Activated B cell treated with CpG ODN at 0.5 μM for 24 hours (primary cell): Measurements from ENCODE around the gene PLXNA4. TPM values are rescaled to one million over a fixed set of nuclear protein-coding genes. Genes with fewer than 3 reads are reported as not detected.

Source experiments
- ATAC-seq: fragments of 200-7000 bp; cut with Tn5 transposase; one replicate; pipeline ENCODE4 v1.10.0; 2021; ENCODE audit warnings: low read depth, mild to moderate bottlenecking, moderate library complexity
- CTCF ChIA-PET: fragments of 350-600 bp; sonication (Branson Sonifier 250); formaldehyde crosslinking; loops from one replicate; lab custom pipeline; 2021; ENCODE audit warnings: antibody characterized with exemption; lab: Charles Lee
- POLR2A ChIA-PET: fragments of 350-600 bp; sonication (Branson Sonifier 250); formaldehyde crosslinking; loops from one replicate; lab custom pipeline; 2021; ENCODE audit warnings: antibody characterized with exemption; lab: Charles Lee
- DNase-seq: peaks from one replicate; pipeline ENCODE4 v3.0.0; 2022
- H3K27ac Mint-ChIP-seq: one replicate; pipeline ENCODE4 v1.8.0; 2020; ENCODE audit warnings: mixed read lengths
- H3K27me3 Mint-ChIP-seq: one replicate; pipeline ENCODE4 v1.8.0; 2021; ENCODE audit warnings: mixed read lengths
- H3K36me3 Mint-ChIP-seq: one replicate; pipeline ENCODE4 v1.8.0; 2021; ENCODE audit warnings: low read depth, mixed read lengths
- H3K4me1 Mint-ChIP-seq: one replicate; pipeline ENCODE4 v1.8.0; 2021; ENCODE audit warnings: mixed read lengths
- H3K4me3 Mint-ChIP-seq: one replicate; pipeline ENCODE4 v1.8.0; 2020; ENCODE audit warnings: mild to moderate bottlenecking, mixed read lengths
- H3K9me3 Mint-ChIP-seq: one replicate; pipeline ENCODE4 v1.8.0; 2020; ENCODE audit warnings: mixed read lengths
- intact Hi-C: fragments of 100-400 bp; cut with micrococcal nuclease; formaldehyde crosslinking; loops from one replicate; pipeline ENCODE4 v1.15.1; 2024
- total RNA-seq: library from RNA; stranded (reverse); gene quantifications from 2 replicates; pipeline ENCODE4 v1.2.3, GENCODE V29; 2022
- TF ChIP-seq, protein P1 (sequence below): fragments of 200-600 bp; IDR thresholded peaks from one replicate; pipeline ENCODE4 v1.8.0; 2022; ENCODE audit warnings: antibody characterized with exemption, mild to moderate bottlenecking

Gene PLXNA4
- total RNA-seq, 1 donor from 2014 or later = not detected

GRCh38 chr7:132291481-132291880, 284.8 kb downstream of the PLXNA4 start:
- H3K4me1 Mint-ChIP-seq = no peaks in the 10 kb centered on the region
- intact Hi-C loops = no loop called here
- no peaks in the 10 kb centered on the region for H3K27me3 Mint-ChIP-seq
- no peak overlapping the region for H3K4me3 Mint-ChIP-seq
- no peaks in the 10 kb centered on the region for H3K36me3 Mint-ChIP-seq
- TF ChIP-seq, protein P1, sequence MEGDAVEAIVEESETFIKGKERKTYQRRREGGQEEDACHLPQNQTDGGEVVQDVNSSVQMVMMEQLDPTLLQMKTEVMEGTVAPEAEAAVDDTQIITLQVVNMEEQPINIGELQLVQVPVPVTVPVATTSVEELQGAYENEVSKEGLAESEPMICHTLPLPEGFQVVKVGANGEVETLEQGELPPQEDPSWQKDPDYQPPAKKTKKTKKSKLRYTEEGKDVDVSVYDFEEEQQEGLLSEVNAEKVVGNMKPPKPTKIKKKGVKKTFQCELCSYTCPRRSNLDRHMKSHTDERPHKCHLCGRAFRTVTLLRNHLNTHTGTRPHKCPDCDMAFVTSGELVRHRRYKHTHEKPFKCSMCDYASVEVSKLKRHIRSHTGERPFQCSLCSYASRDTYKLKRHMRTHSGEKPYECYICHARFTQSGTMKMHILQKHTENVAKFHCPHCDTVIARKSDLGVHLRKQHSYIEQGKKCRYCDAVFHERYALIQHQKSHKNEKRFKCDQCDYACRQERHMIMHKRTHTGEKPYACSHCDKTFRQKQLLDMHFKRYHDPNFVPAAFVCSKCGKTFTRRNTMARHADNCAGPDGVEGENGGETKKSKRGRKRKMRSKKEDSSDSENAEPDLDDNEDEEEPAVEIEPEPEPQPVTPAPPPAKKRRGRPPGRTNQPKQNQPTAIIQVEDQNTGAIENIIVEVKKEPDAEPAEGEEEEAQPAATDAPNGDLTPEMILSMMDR = no peak
- POLR2A ChIA-PET = no interaction called here
- ATAC-seq (no peak), DNase-seq (no peak)
- no peak overlapping the region for H3K27ac Mint-ChIP-seq
- CTCF ChIA-PET = no interaction called here
- H3K9me3 Mint-ChIP-seq = no peaks in the 10 kb centered on the region

GRCh38 chr7:132290021-132290420, 286.2 kb downstream of the PLXNA4 start:
- Mint-ChIP-seq H3K27ac (no peak overlapping the region), H3K4me1 (no peaks in the 10 kb centered on the region), H3K27me3 (no peaks in the 10 kb centered on the region), H3K4me3 (no peak overlapping the region), H3K9me3 (no peaks in the 10 kb centered on the region), H3K36me3 (no peaks in the 10 kb centered on the region)
- ChIA-PET POLR2A (no interaction called here), CTCF (no interaction called here)
- TF ChIP-seq, protein P1 = no peak
- DNase-seq = no peak
- no peak for ATAC-seq
- intact Hi-C loops = no loop called here

DNA sequence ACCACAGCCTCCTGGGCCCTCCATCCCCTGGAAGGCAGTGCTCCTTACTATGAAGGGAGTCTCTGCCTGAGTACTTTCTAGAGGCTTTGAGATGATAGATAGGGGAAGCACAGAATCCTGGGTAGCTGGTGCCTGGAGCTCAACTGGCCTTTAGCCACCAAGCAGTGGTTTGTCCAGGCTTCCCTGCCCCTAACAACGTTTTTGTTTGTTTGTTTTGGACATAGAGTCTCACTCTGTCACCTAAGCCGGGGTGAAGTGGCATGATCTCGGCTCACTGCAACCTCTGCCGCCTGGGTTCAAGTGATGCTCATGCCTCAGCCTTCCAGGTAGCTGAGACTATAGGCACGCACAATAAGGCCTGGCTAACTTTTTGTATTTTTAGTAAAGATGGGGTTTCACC, 289.4 kb downstream of the PLXNA4 start:
- CTCF ChIA-PET = no interaction called here
- TF ChIP-seq, protein P1 = no peak
- POLR2A ChIA-PET = no interaction called here
- Mint-ChIP-seq H3K4me3 (no peak overlapping the region), H3K27me3 (no peaks in the 10 kb centered on the region), H3K27ac (no peak overlapping the region), H3K4me1 (no peaks in the 10 kb centered on the region), H3K9me3 (no peaks in the 10 kb centered on the region), H3K36me3 (no peaks in the 10 kb centered on the region)
- intact Hi-C loops = no loop called here
- DNase-seq (no peak), ATAC-seq (no peak)

DNA sequence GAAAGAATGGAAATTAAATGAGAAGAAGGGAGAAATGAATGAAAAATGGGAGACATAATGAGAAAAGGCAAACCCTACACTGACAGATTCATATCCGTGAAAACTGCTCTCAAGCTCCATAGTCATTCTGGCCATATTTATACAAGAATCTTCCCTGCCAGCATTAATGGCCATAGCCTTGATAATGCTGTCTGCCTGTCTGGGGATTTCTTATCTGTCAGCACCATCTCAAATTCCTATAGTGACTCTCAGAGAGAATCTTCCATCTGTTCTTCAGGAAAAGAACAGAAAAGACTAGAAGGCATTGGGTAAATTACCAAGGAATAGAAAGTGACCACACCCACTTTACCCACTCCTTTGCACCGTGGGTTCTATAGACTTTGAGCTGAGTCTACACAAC, 295.9 kb downstream of the PLXNA4 start:
- no peaks in the 10 kb centered on the region for H3K4me1 Mint-ChIP-seq
- H3K9me3 Mint-ChIP-seq = no peaks in the 10 kb centered on the region
- DNase-seq (no peak), ATAC-seq (no peak)
- intact Hi-C loops = no loop called here
- ChIA-PET CTCF (no interaction called here), POLR2A (no interaction called here)
- H3K27me3 Mint-ChIP-seq = peaks cover 9% of the 10 kb centered on the region
- no peak overlapping the region for H3K27ac Mint-ChIP-seq
- TF ChIP-seq, protein P1 = no peak
- no peaks in the 10 kb centered on the region for H3K36me3 Mint-ChIP-seq
- H3K4me3 Mint-ChIP-seq = no peak overlapping the region

- POLR2A ChIA-PET = no interaction called here
- TF ChIP-seq, protein P1 = no peak
- ATAC-seq (no peak), DNase-seq (no peak)
- no peak overlapping the region for H3K4me3 Mint-ChIP-seq
- intact Hi-C loops = no loop called here
- no peaks in the 10 kb centered on the region for H3K9me3 Mint-ChIP-seq
- no peaks in the 10 kb centered on the region for H3K4me1 Mint-ChIP-seq
- H3K27me3 Mint-ChIP-seq = peaks cover 9% of the 10 kb centered on the region
- H3K27ac Mint-ChIP-seq = no peak overlapping the region
- CTCF ChIA-PET = no interaction called here
- H3K36me3 Mint-ChIP-seq = no peaks in the 10 kb centered on the region
Measured at GRCh38 chr7:132279718-132280117, 296.6 kb downstream of the PLXNA4 start.
